Measurements from ENCODE around the gene KCNN2.

Gene KCNN2

DNA sequence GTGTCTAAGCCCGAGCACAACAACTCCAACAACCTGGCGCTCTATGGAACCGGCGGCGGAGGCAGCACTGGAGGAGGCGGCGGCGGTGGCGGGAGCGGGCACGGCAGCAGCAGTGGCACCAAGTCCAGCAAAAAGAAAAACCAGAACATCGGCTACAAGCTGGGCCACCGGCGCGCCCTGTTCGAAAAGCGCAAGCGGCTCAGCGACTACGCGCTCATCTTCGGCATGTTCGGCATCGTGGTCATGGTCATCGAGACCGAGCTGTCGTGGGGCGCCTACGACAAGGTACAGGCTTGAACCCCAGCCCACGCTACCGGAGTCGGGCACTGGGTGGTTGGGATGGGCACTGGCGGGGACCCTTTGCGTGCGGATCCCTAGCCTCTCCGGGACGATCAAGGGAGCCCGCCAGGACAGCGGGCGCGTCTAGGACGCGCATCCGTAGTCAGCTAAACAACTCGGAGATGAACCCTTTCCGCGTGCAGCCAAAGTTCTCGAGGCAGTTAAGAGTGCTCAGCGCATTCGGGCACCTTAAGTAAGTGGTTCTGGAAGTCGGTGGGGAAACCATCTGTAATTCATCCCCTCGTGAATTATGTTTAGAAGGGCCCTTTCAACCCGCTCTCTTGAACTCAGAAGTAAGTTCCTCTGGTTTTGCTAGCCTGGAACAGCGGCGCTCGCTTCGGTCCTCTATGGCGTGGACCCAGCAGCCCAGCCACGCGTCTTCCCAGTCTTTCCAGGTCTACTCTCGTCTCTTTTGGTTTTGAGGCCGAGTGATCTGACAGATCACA, 1.3 kb downstream of the KCNN2 start:
- DNase-seq = no peak

DNA sequence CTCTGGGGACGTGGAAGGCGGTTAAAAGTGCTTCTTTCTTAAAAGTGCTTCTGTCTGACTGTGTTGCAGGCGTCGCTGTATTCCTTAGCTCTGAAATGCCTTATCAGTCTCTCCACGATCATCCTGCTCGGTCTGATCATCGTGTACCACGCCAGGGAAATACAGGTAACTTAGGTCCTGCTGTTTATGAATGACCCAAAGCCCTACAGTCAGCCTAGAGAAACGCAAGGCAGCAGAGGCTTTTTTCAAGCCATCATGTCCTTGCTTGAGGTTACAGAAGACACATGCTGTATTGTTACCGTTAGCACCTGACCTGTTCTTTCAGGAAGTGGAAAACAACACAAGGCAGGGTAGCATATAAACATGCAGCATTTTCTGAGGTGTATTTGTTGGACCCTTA, 2.0 kb downstream of the KCNN2 start:
- no peak for DNase-seq

DNA sequence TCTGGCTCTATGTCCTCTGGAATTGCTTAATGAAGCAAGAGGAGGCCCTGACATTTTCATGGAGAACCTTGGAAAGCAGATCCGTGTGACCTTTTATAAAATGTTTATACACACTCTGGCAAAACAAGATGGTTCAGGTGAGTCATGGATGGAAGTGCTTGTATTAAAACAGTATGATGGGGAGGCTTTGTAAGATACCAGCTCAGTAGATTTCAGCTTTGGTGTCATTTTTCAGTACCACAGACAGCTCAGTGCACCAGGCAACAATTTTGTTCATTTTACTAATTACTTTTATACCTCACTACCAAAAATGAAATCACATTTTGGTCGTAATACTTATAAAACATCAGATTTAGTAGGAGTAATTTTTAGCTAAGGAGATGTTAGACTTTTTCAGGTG, 5.2 kb downstream of the KCNN2 start:
- no peak for DNase-seq

DNA sequence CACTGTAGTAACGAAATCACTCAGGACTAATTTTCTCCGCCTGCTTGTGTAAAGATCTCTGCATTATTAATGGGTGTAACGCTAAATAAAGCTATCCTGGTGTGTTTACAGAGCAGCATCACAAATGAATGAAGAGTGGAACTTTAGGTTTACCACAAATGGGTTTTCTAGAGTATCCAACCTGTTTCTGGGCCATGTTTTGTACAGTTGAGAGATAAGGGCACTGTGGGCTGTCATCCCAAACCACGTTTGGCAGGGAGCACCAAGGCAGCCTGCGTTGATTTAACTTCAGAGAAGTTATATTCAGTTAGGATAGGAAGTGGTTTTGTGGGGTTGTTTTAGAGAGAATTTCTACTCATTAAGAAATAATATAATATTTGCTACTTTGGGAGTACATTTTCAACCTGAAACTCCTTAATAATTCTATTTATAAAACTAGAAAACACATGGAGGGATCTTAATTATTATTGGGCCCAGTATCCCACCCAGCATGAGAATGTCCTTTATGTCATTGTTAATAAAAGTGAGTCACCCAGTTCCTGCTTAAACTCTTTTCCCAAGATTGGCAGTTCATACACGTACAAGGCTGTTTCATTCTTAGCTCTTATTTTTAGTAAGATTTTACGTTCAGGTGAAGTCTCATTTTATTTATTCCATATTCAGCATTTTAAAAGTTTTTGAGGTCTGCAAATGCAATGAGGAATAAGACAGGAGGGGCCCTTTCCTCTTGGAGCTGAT, 8.0 kb downstream of the KCNN2 start:
- DNase-seq = no peak

DNA sequence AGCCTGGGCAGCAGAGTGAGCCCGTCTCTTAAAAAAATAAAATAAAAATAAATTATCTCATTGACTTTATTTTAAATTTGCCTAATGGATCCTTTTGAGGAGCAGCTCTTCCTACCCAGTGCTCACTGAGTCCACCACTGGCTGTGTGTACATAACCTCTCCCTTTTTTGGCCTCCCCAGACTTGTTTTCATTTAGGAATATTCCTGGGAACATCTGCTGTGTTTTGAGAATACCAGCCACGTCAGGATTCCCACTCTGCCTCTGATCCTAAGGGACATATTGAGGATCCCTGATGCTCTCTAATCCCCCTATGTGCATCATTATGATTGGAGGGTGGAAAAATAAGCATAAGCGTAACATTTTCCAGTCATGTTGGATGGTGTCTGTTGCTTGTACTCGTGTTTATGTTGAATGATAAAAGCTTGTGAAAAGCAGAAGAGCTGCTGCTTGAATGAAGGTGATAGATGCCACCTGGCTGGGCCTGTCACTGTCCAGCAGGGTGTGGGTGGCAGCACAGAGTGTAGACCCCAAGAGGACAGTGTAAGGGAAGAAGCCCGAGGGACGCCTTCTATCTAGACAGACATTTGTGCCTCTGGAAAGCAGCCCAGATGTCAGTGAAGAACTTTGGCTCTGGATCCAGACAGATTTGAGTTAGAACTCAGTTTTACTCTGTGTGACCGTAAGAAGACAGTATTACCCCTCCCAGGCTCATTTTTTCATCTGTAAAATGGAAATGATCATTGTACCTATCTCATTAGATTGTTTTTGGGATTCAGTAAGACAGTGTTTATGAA, 15.4 kb downstream of the KCNN2 start:
- DNase-seq = no peak

DNA sequence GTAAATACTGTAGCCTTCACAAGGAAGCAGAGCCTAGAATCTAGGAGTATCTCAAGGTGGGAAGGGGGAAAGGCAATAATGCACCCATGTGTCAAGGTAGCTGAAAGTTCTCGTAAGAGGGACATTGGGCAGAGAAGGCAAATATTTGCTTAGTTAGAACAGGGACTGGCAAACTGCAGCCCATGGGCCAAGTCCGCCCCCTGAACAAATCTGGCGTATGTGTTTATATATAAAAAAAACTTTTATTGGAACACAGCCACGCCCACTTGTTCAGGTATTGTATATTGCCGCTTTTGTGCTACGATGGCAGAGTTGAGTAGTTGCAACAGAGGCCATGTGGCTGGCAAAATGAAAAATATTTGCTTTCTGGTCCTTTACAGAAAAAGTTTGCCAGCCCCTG, 16.1 kb downstream of the KCNN2 start:
- no peak for DNase-seq

DNA sequence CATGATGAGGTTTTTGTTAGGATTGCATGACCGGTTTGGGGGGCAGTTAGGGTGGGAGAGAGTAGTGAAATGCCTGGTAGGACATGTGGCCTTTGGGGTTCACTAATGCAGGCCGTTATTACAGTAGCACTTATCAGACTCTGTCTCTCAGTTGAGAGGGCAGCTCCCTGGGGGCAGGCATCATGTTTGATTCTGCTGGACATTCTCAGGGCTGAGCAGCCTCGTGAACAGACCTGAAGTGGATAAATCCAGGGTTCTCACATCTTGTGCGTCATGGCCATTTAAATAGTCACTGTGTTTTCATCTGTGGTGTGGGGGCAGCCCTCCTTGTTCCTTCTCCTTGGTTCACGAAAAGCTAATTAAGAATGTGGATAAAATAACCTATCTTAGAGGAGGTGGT, 18.9 kb downstream of the KCNN2 start:
- DNase-seq = no peak

DNA sequence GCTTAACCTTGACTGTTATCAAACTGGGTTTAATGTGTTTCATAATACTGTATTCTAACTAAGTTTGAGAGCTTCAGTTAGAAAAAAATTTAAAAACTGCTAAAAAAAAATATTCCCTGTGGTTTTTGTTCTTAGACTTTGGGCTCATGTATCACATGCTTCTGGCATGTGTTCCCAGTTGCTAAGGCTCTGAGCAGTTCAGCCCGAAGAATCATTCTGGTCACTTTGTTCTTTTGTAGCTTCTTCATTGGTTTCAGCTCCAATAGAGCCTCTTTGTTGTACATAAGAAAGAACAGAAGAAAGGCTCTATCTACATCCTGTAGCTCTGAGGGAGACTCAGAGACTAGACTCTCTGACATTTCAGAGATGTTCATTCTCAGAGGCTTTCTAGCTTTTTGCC, 25.6 kb downstream of the KCNN2 start:
- DNase-seq = no peak

DNA sequence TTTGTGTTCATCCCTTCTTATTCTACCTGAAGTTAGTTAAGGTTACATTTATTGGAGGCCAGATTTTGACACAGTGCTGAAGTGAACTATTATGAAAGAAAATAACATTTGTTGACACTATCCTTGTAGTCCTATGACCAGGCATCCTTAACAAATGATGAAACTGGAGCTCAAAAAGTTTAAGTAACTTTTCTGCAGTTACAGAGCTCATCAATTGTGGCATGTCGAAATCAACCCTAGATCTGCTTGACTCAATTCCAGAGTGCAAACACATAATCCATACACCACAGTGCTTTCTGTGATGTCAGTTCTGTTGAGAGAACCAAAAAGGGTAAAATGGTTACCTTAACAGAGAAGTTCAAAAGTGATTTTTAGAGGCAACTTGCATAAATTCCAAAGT, 28.6 kb downstream of the KCNN2 start:
- DNase-seq = no peak

DNA sequence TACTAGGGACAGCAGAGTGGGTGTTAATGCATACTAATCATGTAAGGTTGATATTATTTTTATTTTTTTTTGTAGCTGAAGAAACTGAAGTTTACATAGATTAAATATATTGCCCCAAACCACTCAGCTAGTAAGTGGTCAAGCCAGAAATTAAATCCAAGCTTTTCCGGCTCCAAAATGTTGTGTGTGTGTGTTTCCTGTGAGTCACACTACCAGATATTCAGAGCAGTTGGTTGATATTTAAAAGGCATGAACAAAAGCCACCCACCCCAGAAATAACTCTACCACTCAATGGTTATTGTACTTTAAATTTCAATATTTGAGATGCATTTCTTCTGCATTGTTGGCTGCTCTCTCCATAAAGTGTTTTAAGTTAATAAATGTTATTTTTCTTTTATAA, 29.5 kb downstream of the KCNN2 start:
- DNase-seq = no peak

DNA sequence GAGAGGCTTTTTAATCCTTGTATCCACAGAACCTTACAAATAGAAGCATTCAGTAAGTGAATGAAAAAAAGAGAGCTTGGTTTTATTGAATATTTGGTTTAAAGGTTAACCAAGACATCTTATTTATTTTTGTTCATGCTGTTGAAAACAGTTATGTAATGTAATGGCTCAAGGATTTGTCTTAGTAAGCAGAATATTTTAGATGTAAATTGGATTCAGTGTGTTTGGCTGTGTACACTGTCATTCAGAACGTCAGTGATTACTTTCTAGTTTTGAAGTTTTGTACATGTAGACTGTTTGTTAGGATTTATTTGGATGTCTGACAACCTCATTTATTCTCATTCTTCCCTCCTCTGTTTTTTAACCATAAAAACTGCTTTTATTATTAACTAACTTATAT, 31.3 kb downstream of the KCNN2 start:
- no peak for DNase-seq

DNA sequence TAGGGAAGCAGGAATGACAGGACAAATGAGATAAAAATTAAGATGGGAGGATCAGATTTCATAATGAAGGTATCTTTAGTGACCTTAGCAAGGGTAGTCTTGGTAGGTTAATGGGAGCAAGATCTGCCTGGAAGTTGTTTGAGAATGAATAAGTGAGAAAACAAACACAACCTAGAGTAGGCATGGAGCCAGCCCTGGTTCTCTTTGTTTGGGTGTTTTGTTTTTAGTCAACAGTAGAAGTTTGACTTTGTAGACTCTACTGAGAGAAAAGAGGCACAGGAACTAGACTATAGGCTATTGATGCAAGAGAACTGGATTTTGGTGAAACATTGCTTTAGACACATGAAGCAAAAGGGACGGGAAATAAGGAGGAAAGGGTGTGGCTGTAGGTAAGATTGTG, 40.3 kb downstream of the KCNN2 start:
- DNase-seq = no peak

DNA sequence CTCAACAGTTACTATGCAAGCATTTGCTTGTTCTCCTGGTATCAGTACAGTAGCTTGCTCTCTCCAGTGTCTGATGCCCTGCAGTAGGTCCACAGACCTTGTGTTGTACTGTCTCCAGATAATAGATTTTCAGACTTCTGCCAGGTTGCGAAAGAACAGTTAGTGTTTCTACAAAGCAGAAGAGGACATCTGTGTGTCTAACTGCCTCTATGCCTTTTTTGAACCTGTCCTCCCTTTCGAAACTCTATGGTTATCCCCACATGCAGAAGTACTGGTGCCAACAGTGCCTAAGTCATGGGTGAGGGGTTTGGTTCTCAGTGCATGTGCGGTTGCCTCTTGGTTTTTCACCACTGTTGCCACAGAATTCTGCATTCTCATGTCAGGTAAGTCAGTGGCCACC, 45.9 kb downstream of the KCNN2 start:
- DNase-seq = no peak

DNA sequence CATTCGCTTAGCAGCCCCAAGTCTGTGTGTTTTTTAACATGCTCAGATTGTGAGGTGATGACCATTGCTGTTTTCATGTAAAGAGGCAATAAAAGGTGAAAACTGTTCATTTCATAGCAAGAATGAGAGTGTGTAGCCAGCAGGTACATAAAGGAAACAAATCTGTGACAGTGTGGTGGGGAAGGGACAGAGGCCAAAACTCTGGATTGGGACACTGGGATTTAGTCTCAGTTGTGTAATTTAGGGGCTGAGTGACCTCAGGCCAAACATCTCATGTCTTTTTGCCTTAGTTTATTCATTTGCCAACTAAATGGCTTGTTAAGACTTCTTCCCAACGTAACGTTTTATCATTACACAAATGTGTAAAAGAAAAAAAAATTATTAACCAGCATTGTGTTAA, 47.0 kb downstream of the KCNN2 start:
- no peak for DNase-seq

DNA sequence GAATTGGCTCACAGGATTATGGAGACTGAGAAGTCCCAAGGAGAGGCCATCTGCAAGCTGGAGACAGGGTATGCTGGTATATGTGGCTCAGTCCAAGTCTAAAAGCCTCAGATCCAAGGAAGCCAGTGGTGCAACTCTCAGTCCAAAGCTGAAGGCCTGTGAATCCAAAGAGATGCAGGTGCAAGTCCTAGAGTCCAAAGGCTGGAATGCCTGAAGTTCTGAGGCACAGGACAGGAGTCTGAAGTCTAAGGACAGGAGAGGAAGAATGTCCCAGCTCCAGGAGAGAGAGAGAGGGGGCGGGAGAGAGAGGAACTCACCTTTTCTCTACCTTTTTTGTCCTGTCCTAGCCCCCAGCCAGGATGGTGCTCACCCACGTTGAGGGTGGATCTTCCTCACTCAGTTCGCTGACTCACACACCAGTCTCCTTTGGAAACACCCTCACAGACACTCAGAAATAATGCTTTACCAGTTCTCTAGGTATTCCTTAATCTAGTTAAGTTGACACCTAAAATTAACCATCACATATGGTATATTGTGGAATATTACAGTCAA, 49.6 kb downstream of the KCNN2 start:
- DNase-seq = no peak

DNA sequence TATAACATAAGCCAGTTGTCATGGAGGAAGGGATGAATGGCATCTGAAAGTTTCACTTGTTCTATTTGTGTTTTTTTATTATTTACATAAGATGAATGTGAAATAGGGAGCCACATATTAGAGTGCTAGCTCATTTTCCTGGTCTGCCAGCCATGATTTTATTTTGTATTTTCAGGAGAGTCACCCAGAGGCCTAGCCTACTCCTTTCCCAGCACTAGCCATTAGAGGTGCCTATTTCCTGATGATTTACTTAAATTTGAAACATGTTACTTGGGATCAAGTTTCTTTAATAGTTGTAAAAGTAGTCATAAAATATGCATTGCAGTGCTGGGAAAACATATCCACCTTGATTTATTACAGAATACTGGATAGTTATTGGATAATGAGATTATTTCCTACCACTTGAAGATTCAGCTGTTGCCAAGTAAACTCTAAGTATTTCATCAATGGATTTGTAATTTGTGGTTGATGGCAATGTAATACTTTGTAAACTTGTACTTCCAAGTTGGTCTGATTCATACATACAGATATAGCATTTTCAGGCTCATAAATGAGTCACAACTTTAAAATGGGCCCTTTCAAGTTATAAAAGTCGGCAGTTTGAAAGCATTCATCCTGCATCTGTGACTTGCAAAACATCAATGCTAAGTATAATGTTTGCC, 50.8 kb downstream of the KCNN2 start:
- DNase-seq = no peak

DNA sequence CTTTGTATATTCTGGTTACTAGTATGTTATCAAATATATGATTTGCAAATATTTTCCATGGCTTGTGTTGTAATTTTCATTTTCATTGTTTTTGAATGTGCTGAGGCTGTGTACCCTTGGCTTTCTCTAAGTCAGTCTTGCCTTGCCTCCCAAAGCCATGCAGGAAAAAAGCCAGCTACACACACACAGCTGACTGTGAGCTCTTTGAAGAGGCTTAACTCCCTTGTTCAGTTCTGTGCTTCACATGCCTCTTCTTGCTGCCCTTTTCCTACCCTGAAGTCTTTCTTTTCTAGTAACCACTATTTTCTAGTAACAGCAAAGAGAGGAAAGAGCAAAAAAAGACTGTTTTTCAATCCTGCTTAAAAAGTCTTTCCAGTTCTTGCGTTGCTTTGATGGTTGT, 53.9 kb downstream of the KCNN2 start:
- DNase-seq = no peak

DNA sequence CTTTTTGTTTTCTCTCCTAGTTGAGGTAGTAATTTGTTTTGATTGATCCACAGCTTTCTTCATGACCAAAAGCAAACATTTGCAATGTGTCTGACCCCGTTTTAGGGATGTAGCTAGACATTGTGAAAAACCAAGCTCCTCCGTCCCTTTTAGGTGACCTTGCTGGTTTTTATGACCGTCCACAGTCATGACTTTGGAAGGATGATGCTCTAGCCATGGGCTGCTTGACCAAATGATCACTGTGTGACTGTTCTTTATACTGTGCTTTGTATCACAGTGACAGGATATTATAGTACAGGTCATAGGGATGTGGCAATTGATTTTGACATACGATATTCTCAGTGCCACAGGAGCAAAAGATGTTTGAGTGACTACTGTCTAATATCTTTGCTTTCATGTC, 54.4 kb downstream of the KCNN2 start:
- DNase-seq = no peak

DNA sequence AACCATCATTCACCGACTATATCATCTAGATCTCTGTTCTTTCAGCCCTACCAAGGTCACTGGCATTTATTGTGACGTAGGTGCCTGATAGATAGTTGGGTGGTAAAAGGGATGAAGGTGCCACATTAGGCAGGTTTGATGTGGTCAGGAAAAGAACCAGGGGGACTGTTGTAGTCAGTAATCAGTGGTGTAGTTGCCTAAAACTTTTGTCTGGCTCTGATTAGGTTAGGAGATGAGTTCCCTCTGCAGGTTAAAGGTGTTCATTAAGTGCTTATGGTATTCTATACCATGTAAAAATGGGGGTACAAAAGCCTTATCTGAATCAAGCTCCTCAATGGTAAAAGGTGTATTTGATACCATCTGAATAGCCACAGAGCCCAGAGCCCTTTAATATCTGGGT, 55.6 kb downstream of the KCNN2 start:
- no peak for DNase-seq

DNA sequence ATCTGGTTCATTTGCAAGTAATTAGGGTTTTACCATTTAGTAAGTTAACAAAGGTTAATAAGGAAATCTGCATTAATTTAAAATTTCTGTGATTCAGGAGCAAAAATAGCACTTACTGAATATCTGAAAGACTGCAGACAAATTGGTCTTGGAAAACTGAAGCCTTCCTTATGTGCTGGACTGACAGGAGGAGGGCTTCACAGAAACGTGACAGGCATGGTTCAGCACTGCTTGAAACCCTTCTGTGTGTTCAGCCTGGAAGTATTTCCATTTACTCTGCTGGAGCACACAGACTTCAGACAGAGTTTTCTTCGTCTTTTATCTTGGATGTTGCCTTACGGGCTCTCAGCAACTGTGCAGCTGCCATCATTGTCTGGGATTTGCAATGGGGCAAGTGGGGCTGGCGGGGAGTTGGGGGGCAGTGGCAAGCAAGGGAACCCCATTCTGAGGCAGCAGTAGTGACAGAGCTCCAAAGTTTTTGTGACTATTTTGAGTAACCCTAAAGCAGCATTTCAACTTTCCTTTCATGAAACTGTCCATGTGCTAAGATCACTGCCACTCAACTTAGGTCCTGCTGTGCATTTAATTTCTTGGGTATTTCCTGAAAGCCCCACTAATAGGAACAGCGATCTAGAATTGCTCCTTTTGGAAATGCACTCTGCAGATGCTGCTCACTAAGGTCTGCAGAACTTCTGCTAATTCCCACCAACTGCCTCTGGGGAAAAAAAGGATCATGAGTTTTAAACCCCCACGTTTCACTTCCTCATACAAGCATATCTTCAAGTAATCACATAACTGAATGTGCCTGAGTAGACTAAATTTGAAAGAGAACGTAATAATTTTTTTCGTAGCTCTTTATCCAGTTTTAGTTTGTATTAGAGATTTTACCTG, 56.6 kb downstream of the KCNN2 start:
- DNase-seq = no peak

DNA sequence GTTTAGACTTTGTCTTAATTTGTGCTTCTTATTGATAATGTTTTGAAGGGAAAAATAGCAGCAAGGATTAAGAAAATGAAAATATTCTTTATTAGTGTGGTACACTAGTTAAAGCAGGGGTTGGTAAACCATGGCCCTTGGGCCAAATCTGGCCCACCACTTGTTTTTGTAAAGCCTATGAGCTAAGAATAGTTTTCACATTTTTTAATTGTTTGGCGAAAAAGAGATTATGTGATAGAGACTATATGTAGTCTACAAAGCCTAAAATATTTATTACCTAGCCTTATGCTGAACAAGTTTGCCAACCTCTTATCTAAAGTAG, 57.2 kb downstream of the KCNN2 start:
- no peak for DNase-seq

DNA sequence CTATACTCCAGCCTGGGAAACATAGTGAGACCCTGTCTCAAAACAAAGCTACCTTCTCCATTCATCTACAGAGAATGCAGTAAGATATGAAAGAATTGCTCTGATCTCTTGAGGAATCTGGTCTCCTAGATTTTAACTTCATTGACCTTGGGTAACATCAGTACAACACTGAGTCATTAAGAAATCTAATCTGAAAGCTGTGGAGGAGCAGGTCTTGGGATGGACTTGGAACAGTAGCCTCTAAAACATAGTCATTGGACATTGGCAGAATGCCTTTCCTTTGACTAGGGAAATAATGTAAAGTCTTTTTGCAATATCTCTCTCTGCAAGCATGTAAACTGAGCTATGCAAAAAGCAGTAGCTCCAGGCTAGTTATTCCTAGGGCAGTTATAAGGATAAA, 58.1 kb downstream of the KCNN2 start:
- no peak for DNase-seq
